ENCODE results near the gene YBX2.
"Not testable (repeated sequence)": the region's sequence is repeated elsewhere in the genome, so short reads cannot be mapped to it uniquely, and the experiment has no call there.

GRCh38 chr17:7335765-7336164 is 41.3 kb upstream of the YBX2 start:
- not testable (repeated sequence) for TF ChIP-seq CTCF (conservative IDR thresholded peaks at IDR 0.05); ZFX (IDR thresholded peaks at IDR 0.05)
